B cell (primary cell): ENCODE data around the gene DLX1. TPM values are rescaled to one million over a fixed set of nuclear protein-coding genes. Genes with fewer than 3 reads are reported as not detected.

Source experiments
- ATAC-seq: fragments of 200-7000 bp; cut with Tn5 transposase; one replicate; pipeline ENCODE4 v1.10.0; 2021; ENCODE audit warnings: low read depth, mild to moderate bottlenecking, moderate number of reproducible peaks, moderate library complexity
- CTCF ChIA-PET: fragments of 350-600 bp; sonication (Branson Sonifier 250); formaldehyde crosslinking; loops from one replicate; lab custom pipeline; 2021; ENCODE audit warnings: antibody characterized with exemption, inconsistent platforms; lab: Charles Lee
- POLR2A ChIA-PET: fragments of 350-600 bp; sonication (Branson Sonifier 250); formaldehyde crosslinking; loops from one replicate; lab custom pipeline; 2021; ENCODE audit warnings: antibody characterized with exemption; lab: Charles Lee
- DNase-seq: peaks from one replicate; pipeline ENCODE4 v3.0.0; 2013
- H2AFZ ChIP-seq: 2 replicates; pipeline ENCODE4 v1.6.1; 2012; ENCODE audit warnings: mild to moderate bottlenecking, low read depth, low read length; ENCODE audit not compliant: insufficient read depth, poor library complexity, severe bottlenecking
- H3K27ac ChIP-seq, 2 donors: 1 replicate in 1 of 2; 2 replicates in 1 of 2; pipeline ENCODE4 v1.5.1; 2012 to 2013; ENCODE audit warnings: low read length in 2 of 2, mild to moderate bottlenecking in 2 of 2, moderate library complexity in 1 of 2
- H3K27me3 ChIP-seq, 4 experiments: fragments of 200-600 bp in 1 of 4; sonication (generic) in 1 of 4; replicated peaks in 1 of 4; 1 replicate in 2 of 4; 2 replicates in 2 of 4; pipeline versions ENCODE4 v1.6.1 to v1.7.0; 2013 to 2016; ENCODE audit warnings: low read length in 3 of 4, mild to moderate bottlenecking in 2 of 4, mixed read lengths in 1 of 4, moderate library complexity in 1 of 4; ENCODE audit not compliant: insufficient read depth in 4 of 4, control insufficient read depth in 3 of 4; ENCODE audit errors: control extremely low read depth in 1 of 4
- H3K36me3 ChIP-seq, 2 experiments: replicated peaks in 1 of 2; 1 replicate in 1 of 2; 2 replicates in 1 of 2; pipeline versions ENCODE4 v1.6.1 to v1.7.1; 2013; ENCODE audit warnings: low read length in 1 of 2; ENCODE audit not compliant: insufficient read depth in 2 of 2, control insufficient read depth in 1 of 2; ENCODE audit errors: control extremely low read depth in 1 of 2, extremely low read depth in 1 of 2
- H3K4me1 ChIP-seq, 2 donors: fragments of 200-600 bp in 1 of 2; sonication (generic) in 1 of 2; 1 replicate in 1 of 2; 2 replicates in 1 of 2; pipeline versions ENCODE4 v1.5.1 to v1.6.1; 2013 to 2017; ENCODE audit warnings: low read length in 2 of 2; ENCODE audit not compliant: control insufficient read depth in 2 of 2, insufficient read depth in 2 of 2
- H3K4me2 ChIP-seq: replicated peaks from 2 replicates; pipeline ENCODE3; 2012; ENCODE audit warnings: mild to moderate bottlenecking, low read depth, low read length; ENCODE audit not compliant: poor library complexity, severe bottlenecking
- H3K4me3 ChIP-seq, 5 experiments: fragments of 200-600 bp in 1 of 5; sonication (generic) in 1 of 5; 1 replicate in 3 of 5; 2 replicates in 2 of 5; pipeline versions ENCODE4 v1.5.1 to v1.7.0; 2011 to 2016; ENCODE audit warnings: low read length in 4 of 5, mild to moderate bottlenecking in 4 of 5, low read depth in 2 of 5, control low read depth in 1 of 5, moderate library complexity in 1 of 5; ENCODE audit not compliant: insufficient read depth in 1 of 5; ENCODE audit errors: control extremely low read depth in 1 of 5, extremely low read depth in 1 of 5
- H3K79me2 ChIP-seq: fragments of 200-600 bp; sonication (generic); one replicate; pipeline ENCODE4 v1.6.0; 2016; ENCODE audit warnings: low read length; ENCODE audit not compliant: control insufficient read depth, insufficient read depth
- H3K9ac ChIP-seq: fragments of 200-600 bp; sonication (generic); 2 replicates; pipeline ENCODE4 v1.6.1; 2017; ENCODE audit warnings: mild to moderate bottlenecking, low read length, moderate library complexity
- H3K9me3 ChIP-seq, 3 donors: one replicate each; pipeline versions ENCODE4 v1.6.1 to v1.7.1; 2013; ENCODE audit warnings: low read length in 2 of 3; ENCODE audit not compliant: control insufficient read depth in 2 of 3, insufficient read depth in 1 of 3; ENCODE audit errors: control extremely low read depth in 1 of 3
- H4K20me1 ChIP-seq: 2 replicates; pipeline ENCODE4 v1.6.0; 2012; ENCODE audit warnings: mild to moderate bottlenecking, low read length; ENCODE audit not compliant: insufficient read depth, control insufficient read depth, poor library complexity, severe bottlenecking
- H3K27ac Mint-ChIP-seq: one replicate; pipeline ENCODE4 v1.8.0; 2021; ENCODE audit warnings: mixed read lengths
- H3K27me3 Mint-ChIP-seq: one replicate; pipeline ENCODE4 v1.8.0; 2021; ENCODE audit warnings: mixed read lengths
- H3K4me1 Mint-ChIP-seq: one replicate; pipeline ENCODE4 v1.8.0; 2021; ENCODE audit warnings: mixed read lengths
- H3K4me3 Mint-ChIP-seq: one replicate; pipeline ENCODE4 v1.8.0; 2021; ENCODE audit warnings: mixed read lengths
- H3K9me3 Mint-ChIP-seq: one replicate; pipeline ENCODE4 v1.8.0; 2022; ENCODE audit warnings: mixed read lengths; ENCODE audit not compliant: insufficient read depth
- CTCF ChIP-seq: fragments of 200-600 bp; IDR thresholded peaks from one replicate; pipeline ENCODE4 v1.8.0; 2022; ENCODE audit warnings: antibody characterized with exemption, mild to moderate bottlenecking
- EZH2 ChIP-seq: IDR thresholded peaks from 2 replicates; pipeline ENCODE4 v1.6.1; 2012; ENCODE audit warnings: borderline replicate concordance, low read depth, mild to moderate bottlenecking, moderate library complexity, low read length; ENCODE audit not compliant: insufficient read depth, poor library complexity, severe bottlenecking
- WGBS: methylation state at CpG from one replicate; pipeline ENCODE4 v1.1.5; 2013; ENCODE audit warnings: missing lambda C conversion rate; ENCODE audit not compliant: insufficient coverage; 5-methylcytosine and 5-hydroxymethylcytosine counted together
- intact Hi-C: fragments of 100-400 bp; cut with micrococcal nuclease; formaldehyde crosslinking; loops from one replicate; pipeline ENCODE4 v1.10.0; 2022
- polyA plus RNA-seq: library from polyadenylated mRNA; depleted of rRNA; stranded (reverse); fragments of >200 nt; gene quantifications from 2 replicates; pipeline ENCODE4 v1.2.3, GENCODE V29; 2012
- total RNA-seq, 2 donors: library from RNA; stranded (reverse); fragments of 120-200 nt in 1 of 2; gene quantifications; 1 replicate in 1 of 2; 2 replicates in 1 of 2; pipeline versions ENCODE4 v1.2.3 to v1.2.4, GENCODE V29; 2013 to 2022

Gene DLX1
- total and polyA plus RNA-seq, 2 donors (not counting 1 experiment from before 2014, with no cell fraction given) = not detected

DNA sequence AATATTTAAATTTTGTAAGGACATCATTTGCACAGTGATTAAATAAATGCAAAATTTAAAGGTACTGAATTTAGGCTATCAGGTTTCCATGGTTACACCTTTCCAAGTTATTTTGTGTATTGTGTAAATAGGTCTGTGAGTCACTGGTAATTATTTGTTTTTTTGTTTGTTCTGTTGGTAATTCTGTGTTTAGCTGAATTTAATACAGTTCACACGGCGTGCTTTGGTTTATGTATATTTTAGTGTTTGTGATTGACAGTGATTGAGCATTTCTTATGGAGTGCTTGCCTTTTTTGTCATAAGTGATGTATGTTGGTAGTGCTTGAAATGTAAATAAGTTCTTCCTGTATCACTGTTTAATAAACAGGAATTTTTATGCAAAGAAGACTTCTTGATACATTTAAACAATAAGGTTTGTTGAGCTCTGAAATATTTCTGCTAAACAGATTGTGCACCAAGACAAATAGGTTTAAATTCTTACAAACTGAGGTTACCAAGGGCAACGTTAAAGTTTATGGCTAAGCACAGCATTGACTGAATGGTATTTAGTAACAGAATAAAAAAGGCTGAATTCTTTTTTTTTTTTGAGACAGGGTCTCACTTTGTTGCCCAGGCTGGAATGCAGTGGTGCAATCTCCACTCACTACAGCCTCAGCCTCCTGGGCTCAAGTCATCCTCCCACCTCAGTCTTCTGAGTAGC is 38.3 kb upstream of the DLX1 start:
- TF ChIP-seq CTCF (no peak), EZH2 (no peak)
- Histone ChIP-seq H2AFZ (no peak overlapping the region), H3K9me3 (no peaks in the 10 kb centered on the region), H3K27me3 (no peaks in the 10 kb centered on the region), H4K20me1 (no peaks in the 10 kb centered on the region), H3K27ac (no peak overlapping the region), H3K79me2 (no peaks in the 10 kb centered on the region), H3K9ac (no peak overlapping the region), H3K36me3 (no peaks in the 10 kb centered on the region), H3K4me1 (no peaks in the 10 kb centered on the region), H3K4me2 (no peak overlapping the region), H3K4me3 (no peak overlapping the region)
- intact Hi-C loops = no loop called here
- CTCF ChIA-PET = interaction anchor here (0.7 kb wide), 1 partner anchor 1354 kb away, joined by 4 read pairs; no protein-coding TSS in a partner anchor
- DNase-seq (no peak), ATAC-seq (no peak)
- POLR2A ChIA-PET = no interaction called here
- no peak overlapping the region for H3K4me3 Mint-ChIP-seq
- no CpG with 5 or more reads among the region's 3 CpGs for WGBS
- no peaks in the 10 kb centered on the region for H3K27me3 Mint-ChIP-seq
- H3K27ac Mint-ChIP-seq = no peak overlapping the region
- H3K4me1 Mint-ChIP-seq = no peaks in the 10 kb centered on the region
- no peaks in the 10 kb centered on the region for H3K9me3 Mint-ChIP-seq
